CD4-positive, alpha-beta T cell (primary cell): ENCODE results near the gene CDYL. TPM values are rescaled to one million over a fixed set of nuclear protein-coding genes. Genes with fewer than 3 reads are reported as not detected.

Experiments
- ATAC-seq: fragments of 200-7000 bp; cut with Tn5 transposase; one replicate; pipeline ENCODE4 v1.10.0; 2022; ENCODE audit warnings: mild to moderate bottlenecking; ENCODE audit not compliant: poor library complexity
- CTCF ChIA-PET: fragments of 350-600 bp; sonication (Branson Sonifier 250); formaldehyde crosslinking; loops from one replicate; lab custom pipeline; 2021; ENCODE audit warnings: antibody characterized with exemption, inconsistent platforms; lab: Charles Lee
- POLR2A ChIA-PET: fragments of 350-600 bp; sonication (Branson Sonifier 250); formaldehyde crosslinking; loops from one replicate; lab custom pipeline; 2021; ENCODE audit warnings: antibody characterized with exemption, inconsistent platforms; lab: Charles Lee
- DNase-seq, 14 experiments: peaks; one replicate each; pipeline ENCODE4 v3.0.0-alpha.2; 2013 to 2020; ENCODE audit warnings: mixed read lengths in 2 of 14
- H3K27ac ChIP-seq, 2 donors: one replicate each; pipeline versions ENCODE4 v1.5.1 to v1.7.0; 2013; ENCODE audit warnings: low read length in 2 of 2, low read depth in 1 of 2, mild to moderate bottlenecking in 1 of 2
- H3K27me3 ChIP-seq, 2 experiments: 1 replicate in 1 of 2; 2 replicates in 1 of 2; pipeline versions ENCODE4 v1.6.1 to v1.7.0; 2013; ENCODE audit warnings: low read length in 2 of 2, control low read depth in 1 of 2, mild to moderate bottlenecking in 1 of 2, moderate library complexity in 1 of 2; ENCODE audit not compliant: insufficient read depth in 2 of 2, control insufficient read depth in 1 of 2
- H3K36me3 ChIP-seq: one replicate; pipeline ENCODE4 v1.6.1; 2013; ENCODE audit warnings: low read length, control low read depth; ENCODE audit not compliant: insufficient read depth
- H3K4me1 ChIP-seq: one replicate; pipeline ENCODE4 v1.6.1; 2013; ENCODE audit warnings: low read length, control low read depth; ENCODE audit not compliant: insufficient read depth
- H3K4me3 ChIP-seq: one replicate; pipeline ENCODE4 v1.5.1; 2013; ENCODE audit warnings: mild to moderate bottlenecking, low read length, moderate library complexity
- H3K9me3 ChIP-seq, 2 experiments: 1 replicate in 1 of 2; 2 replicates in 1 of 2; pipeline versions ENCODE4 v1.6.1 to v1.7.0; 2013; ENCODE audit warnings: low read length in 2 of 2, mild to moderate bottlenecking in 2 of 2, control low read depth in 1 of 2, moderate library complexity in 1 of 2; ENCODE audit not compliant: control insufficient read depth in 1 of 2, insufficient read depth in 1 of 2
- H3K27ac Mint-ChIP-seq: one replicate; pipeline ENCODE4 v1.8.0; 2020; ENCODE audit warnings: mixed read lengths
- H3K27me3 Mint-ChIP-seq: one replicate; pipeline ENCODE4 v1.8.0; 2021; ENCODE audit warnings: mixed read lengths
- H3K36me3 Mint-ChIP-seq: one replicate; pipeline ENCODE4 v1.8.0; 2021; ENCODE audit warnings: low read depth, mixed read lengths
- H3K4me1 Mint-ChIP-seq: one replicate; pipeline ENCODE4 v1.8.0; 2021; ENCODE audit warnings: low read depth, mixed read lengths
- H3K4me3 Mint-ChIP-seq: one replicate; pipeline ENCODE4 v1.8.0; 2020; ENCODE audit warnings: mild to moderate bottlenecking, mixed read lengths
- H3K9me3 Mint-ChIP-seq: one replicate; pipeline ENCODE4 v1.8.0; 2020; ENCODE audit warnings: mixed read lengths
- CTCF ChIP-seq: fragments of 200-600 bp; IDR thresholded peaks from one replicate; pipeline ENCODE4 v1.8.0; 2022; ENCODE audit warnings: antibody characterized with exemption, mild to moderate bottlenecking
- intact Hi-C, 2 experiments: fragments of 100-400 bp; cut with DNase I in 1 of 2; cut with micrococcal nuclease in 1 of 2; formaldehyde crosslinking; loops; one replicate each; pipeline versions ENCODE4 v1.15.1 to v1.9.0; 2023 to 2025; cut with DNase I, micrococcal nuclease
- total RNA-seq, 174 experiments: library from RNA in 2 of 174; stranded (reverse) in 2 of 174; gene quantifications; one replicate each; pipeline ENCODE4 v1.2.3 and lab custom pipeline; 2021 to 2026

CDYL gene
- total RNA-seq, 2 experiments from 2014 or later: 23.8 to 23.9 TPM

- intact Hi-C loops: no loop called here
- H3K27ac Mint-ChIP-seq: no peak overlapping the region
- H3K36me3 Mint-ChIP-seq: no peaks in the 10 kb centered on the region
- Histone ChIP-seq H3K4me3 (no peak overlapping the region), H3K4me1 (no peaks in the 10 kb centered on the region), H3K27me3 (peaks cover 0 to 15% of the 10 kb centered on the region in 2 experiments), H3K9me3 (peaks cover 9 to 12% of the 10 kb centered on the region in 2 experiments), H3K36me3 (no peaks in the 10 kb centered on the region), H3K27ac (no peak overlapping the region)
- H3K9me3 Mint-ChIP-seq: peaks cover 3% of the 10 kb centered on the region
- no peak for DNase-seq
- POLR2A ChIA-PET: no interaction called here
- H3K27me3 Mint-ChIP-seq: peaks cover 33% of the 10 kb centered on the region
- H3K4me1 Mint-ChIP-seq: no peaks in the 10 kb centered on the region
- no peak overlapping the region for H3K4me3 Mint-ChIP-seq
- CTCF ChIA-PET: no interaction called here
- no peak for TF ChIP-seq CTCF
- ATAC-seq: no peak
Measured at GRCh38 chr6:4759997-4760396, 16.2 kb upstream of the CDYL start.

GRCh38 chr6:4760773-4761172 lies 15.4 kb upstream of the CDYL start:
- H3K9me3 Mint-ChIP-seq: peaks cover 3% of the 10 kb centered on the region
- no peak for ATAC-seq
- CTCF ChIA-PET: no interaction called here

GRCh38 chr6:4762294-4762693 lies 13.9 kb upstream of the CDYL start:
- H3K27me3 ChIP-seq: peaks cover 0 to 11% of the 10 kb centered on the region in 2 experiments
- H3K36me3 ChIP-seq: no peaks in the 10 kb centered on the region
- no peak overlapping the region for H3K27ac ChIP-seq
- Mint-ChIP-seq H3K4me1 (no peaks in the 10 kb centered on the region), H3K4me3 (no peak overlapping the region), H3K27me3 (peaks cover 23% of the 10 kb centered on the region), H3K36me3 (no peaks in the 10 kb centered on the region), H3K9me3 (peaks cover 3% of the 10 kb centered on the region), H3K27ac (no peak overlapping the region)
- H3K9me3 ChIP-seq: peaks cover 9 to 12% of the 10 kb centered on the region in 2 experiments
- ChIA-PET POLR2A (no interaction called here), CTCF (no interaction called here)
- H3K4me1 ChIP-seq: no peaks in the 10 kb centered on the region
- TF ChIP-seq CTCF: no peak
- ATAC-seq (no peak), DNase-seq (no peak)
- intact Hi-C loops: no loop called here
- no peak overlapping the region for H3K4me3 ChIP-seq

More at GRCh38 chr6:4760773-4761172, 15.4 kb upstream of the CDYL start:
- Mint-ChIP-seq H3K4me3 (no peak overlapping the region), H3K27me3 (peaks cover 29% of the 10 kb centered on the region), H3K27ac (no peak overlapping the region), H3K4me1 (no peaks in the 10 kb centered on the region), H3K36me3 (no peaks in the 10 kb centered on the region)
- H3K27me3 ChIP-seq: peaks cover 0 to 15% of the 10 kb centered on the region in 2 experiments
- POLR2A ChIA-PET: no interaction called here
- H3K27ac ChIP-seq: no peak overlapping the region
- DNase-seq: no peak
- intact Hi-C loops: no loop called here
- H3K36me3 ChIP-seq: no peaks in the 10 kb centered on the region
- no peak for TF ChIP-seq CTCF
- H3K9me3 ChIP-seq: peaks cover 9 to 12% of the 10 kb centered on the region in 2 experiments
- no peaks in the 10 kb centered on the region for H3K4me1 ChIP-seq
- no peak overlapping the region for H3K4me3 ChIP-seq
